Activated CD8-positive, alpha-beta memory T cell treated with anti-CD3 and anti-CD28 coated beads for 24 hours (primary cell): ENCODE results near the gene SLC16A12.
"Not testable (repeated sequence)": the region's sequence is repeated elsewhere in the genome, so short reads cannot be mapped to it uniquely, and the experiment has no call there.

Experiments used
- DNase-seq: peaks from one replicate; pipeline ENCODE4 v3.0.0-alpha.2; 2020

SLC16A12 gene

GRCh38 chr10:89547853-89548513, 12.6 kb upstream of the SLC16A12 start:
- DNase-seq = no peak

GRCh38 chr10:89546651-89547050, 11.3 kb upstream of the SLC16A12 start:
- DNase-seq = not testable (repeated sequence)

GRCh38 chr10:89543841-89544240, 8.4 kb upstream of the SLC16A12 start:
- DNase-seq = no peak

GRCh38 chr10:89540420-89540949, 5.1 kb upstream of the SLC16A12 start:
- DNase-seq = no peak

GRCh38 chr10:89537364-89537763, 2.0 kb upstream of the SLC16A12 start:
- DNase-seq = no peak

- DNase-seq = no peak
These were observed 590 bp upstream of the SLC16A12 start for GRCh38 chr10:89536013-89536354.

GRCh38 chr10:89534826-89535166, 598 bp downstream of the SLC16A12 start:
- no peak for DNase-seq

GRCh38 chr10:89532476-89532875, 2.9 kb downstream of the SLC16A12 start:
- no peak for DNase-seq

GRCh38 chr10:89531359-89531758, 4.0 kb downstream of the SLC16A12 start:
- no peak for DNase-seq

- not testable (repeated sequence) for DNase-seq
These were observed 5.7 kb downstream of the SLC16A12 start for GRCh38 chr10:89529711-89530110.

- no peak for DNase-seq
These were observed 9.0 kb downstream of the SLC16A12 start for GRCh38 chr10:89526358-89526757.

GRCh38 chr10:89525556-89525955, 9.8 kb downstream of the SLC16A12 start:
- no peak for DNase-seq

- DNase-seq = no peak
These were observed 11.1 kb downstream of the SLC16A12 start for GRCh38 chr10:89524279-89524678.

GRCh38 chr10:89523274-89523673, 12.1 kb downstream of the SLC16A12 start:
- no peak for DNase-seq

- DNase-seq = no peak
These were observed 12.9 kb downstream of the SLC16A12 start for GRCh38 chr10:89522463-89522862.

GRCh38 chr10:89521368-89521767, 14.0 kb downstream of the SLC16A12 start:
- no peak for DNase-seq

GRCh38 chr10:89520706-89521105, 14.7 kb downstream of the SLC16A12 start:
- DNase-seq = no peak

- no peak for DNase-seq
These were observed 16.2 kb downstream of the SLC16A12 start for GRCh38 chr10:89518876-89519842.

- DNase-seq = no peak
These were observed 17.3 kb downstream of the SLC16A12 start for GRCh38 chr10:89518108-89518507.

- no peak for DNase-seq
These were observed 19.1 kb downstream of the SLC16A12 start for GRCh38 chr10:89516149-89516832.

- DNase-seq = no peak
These were observed 20.2 kb downstream of the SLC16A12 start for GRCh38 chr10:89515031-89515841.

GRCh38 chr10:89513206-89513605, 22.2 kb downstream of the SLC16A12 start:
- no peak for DNase-seq
